ENCODE results near the gene ARHGAP1. TPM values are rescaled to one million over a fixed set of nuclear protein-coding genes. Genes with fewer than 3 reads are reported as not detected.
A peak's percentile ranks its signal among the peaks of the same experiment; 100 is the strongest.

ARHGAP1 gene
- total and polyA plus RNA-seq, 9 of the 15 experiments (the other 6 are each of a cell fraction or from before 2014, with no cell fraction given): 3.6 to 30.4 (median 8.2) TPM

DNA sequence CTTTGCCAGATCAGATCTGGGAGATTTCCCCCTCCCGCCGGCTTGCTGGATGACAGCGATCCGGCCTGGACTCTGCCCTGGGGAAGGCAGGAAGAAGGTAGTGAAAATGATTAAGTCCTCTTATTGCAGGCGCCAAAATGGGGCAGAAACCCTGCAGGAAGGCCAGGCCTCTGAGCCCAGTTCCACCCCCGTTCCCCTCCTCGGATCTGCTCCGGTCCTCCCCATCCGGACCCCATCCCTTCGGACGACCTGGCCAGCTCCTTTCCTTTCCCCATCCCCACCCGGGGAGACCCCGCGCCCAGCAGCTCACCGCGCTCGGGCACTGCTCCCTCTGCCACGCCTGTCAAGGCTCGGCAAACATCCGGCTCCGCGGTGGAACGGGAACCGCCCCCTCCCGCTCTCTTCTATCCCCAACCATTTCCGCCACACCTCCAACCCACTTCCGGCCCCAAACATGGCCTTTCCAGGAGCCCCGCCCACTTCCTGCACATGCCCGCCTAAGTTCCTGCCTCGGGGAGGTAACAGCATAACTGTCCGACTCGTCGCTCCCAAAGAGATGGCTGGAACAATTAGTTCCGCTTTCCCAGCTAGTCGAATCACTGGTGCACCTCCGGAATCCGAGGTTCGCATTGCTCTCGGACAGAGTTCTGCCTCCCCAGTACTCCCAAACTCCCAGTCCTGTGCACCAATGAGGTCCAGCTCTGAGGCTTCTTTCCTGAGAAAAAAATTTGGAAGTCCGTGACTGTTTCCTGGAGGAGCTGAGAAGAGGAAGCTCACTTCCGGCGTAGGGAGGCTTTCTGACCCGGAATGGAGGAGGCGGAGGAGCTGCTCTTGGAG is at the start of gene ARHGAP1, which contains the start of gene ZNF408 (continued):
- TF ChIP-seq, protein P1, sequence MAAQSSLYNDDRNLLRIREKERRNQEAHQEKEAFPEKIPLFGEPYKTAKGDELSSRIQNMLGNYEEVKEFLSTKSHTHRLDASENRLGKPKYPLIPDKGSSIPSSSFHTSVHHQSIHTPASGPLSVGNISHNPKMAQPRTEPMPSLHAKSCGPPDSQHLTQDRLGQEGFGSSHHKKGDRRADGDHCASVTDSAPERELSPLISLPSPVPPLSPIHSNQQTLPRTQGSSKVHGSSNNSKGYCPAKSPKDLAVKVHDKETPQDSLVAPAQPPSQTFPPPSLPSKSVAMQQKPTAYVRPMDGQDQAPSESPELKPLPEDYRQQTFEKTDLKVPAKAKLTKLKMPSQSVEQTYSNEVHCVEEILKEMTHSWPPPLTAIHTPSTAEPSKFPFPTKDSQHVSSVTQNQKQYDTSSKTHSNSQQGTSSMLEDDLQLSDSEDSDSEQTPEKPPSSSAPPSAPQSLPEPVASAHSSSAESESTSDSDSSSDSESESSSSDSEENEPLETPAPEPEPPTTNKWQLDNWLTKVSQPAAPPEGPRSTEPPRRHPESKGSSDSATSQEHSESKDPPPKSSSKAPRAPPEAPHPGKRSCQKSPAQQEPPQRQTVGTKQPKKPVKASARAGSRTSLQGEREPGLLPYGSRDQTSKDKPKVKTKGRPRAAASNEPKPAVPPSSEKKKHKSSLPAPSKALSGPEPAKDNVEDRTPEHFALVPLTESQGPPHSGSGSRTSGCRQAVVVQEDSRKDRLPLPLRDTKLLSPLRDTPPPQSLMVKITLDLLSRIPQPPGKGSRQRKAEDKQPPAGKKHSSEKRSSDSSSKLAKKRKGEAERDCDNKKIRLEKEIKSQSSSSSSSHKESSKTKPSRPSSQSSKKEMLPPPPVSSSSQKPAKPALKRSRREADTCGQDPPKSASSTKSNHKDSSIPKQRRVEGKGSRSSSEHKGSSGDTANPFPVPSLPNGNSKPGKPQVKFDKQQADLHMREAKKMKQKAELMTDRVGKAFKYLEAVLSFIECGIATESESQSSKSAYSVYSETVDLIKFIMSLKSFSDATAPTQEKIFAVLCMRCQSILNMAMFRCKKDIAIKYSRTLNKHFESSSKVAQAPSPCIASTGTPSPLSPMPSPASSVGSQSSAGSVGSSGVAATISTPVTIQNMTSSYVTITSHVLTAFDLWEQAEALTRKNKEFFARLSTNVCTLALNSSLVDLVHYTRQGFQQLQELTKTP (IDR thresholded peaks at IDR 0.05; ENCODE audit: low read depth in 1 of 2, partially characterized antibody in 2 of 2): peak; percentile 6 to 95
- TF ChIP-seq FIP1L1 (IDR thresholded peaks at IDR 0.05; ENCODE audit: low read depth, low read length, poor library complexity, severe bottlenecking) (peak; percentile 73), NFATC3 (IDR thresholded peaks at IDR 0.05) (peak; percentile 96), FOXA1 (IDR thresholded peaks at IDR 0.05; ENCODE audit: borderline replicate concordance) (no peak), TEAD4 (IDR thresholded peaks at IDR 0.05; ENCODE audit: low read length) (peak; percentile 77), TEAD4 (CRISPR knock-in tag; IDR thresholded peaks at IDR 0.05; ENCODE audit: borderline replicate concordance) (no peak), SRSF3 (IDR thresholded peaks at IDR 0.05; ENCODE audit: insufficient read depth, low read length) (no peak), HLTF (IDR thresholded peaks at IDR 0.05) (peak; percentile 78; the same call in 1 of the 2 replicates), SMC3 (conservative IDR thresholded peaks at IDR 0.05; ENCODE audit: insufficient read depth, low read depth, low read length) (no peak), MAFF (IDR thresholded peaks at IDR 0.05; ENCODE audit: low read length) (peak; percentile 28; the same call in 1 of the 2 replicates), RBM39 (optimal IDR thresholded peaks at IDR 0.05; ENCODE audit: low read depth, low read length) (no peak)
- TF ChIP-seq, protein P2, sequence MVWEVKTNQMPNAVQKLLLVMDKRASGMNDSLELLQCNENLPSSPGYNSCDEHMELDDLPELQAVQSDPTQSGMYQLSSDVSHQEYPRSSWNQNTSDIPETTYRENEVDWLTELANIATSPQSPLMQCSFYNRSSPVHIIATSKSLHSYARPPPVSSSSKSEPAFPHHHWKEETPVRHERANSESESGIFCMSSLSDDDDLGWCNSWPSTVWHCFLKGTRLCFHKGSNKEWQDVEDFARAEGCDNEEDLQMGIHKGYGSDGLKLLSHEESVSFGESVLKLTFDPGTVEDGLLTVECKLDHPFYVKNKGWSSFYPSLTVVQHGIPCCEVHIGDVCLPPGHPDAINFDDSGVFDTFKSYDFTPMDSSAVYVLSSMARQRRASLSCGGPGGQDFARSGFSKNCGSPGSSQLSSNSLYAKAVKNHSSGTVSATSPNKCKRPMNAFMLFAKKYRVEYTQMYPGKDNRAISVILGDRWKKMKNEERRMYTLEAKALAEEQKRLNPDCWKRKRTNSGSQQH (CRISPR knock-in tag; IDR thresholded peaks at IDR 0.05): peak; percentile 23; the same call in 1 of the 2 replicates
- TF ChIP-seq, protein P3, sequence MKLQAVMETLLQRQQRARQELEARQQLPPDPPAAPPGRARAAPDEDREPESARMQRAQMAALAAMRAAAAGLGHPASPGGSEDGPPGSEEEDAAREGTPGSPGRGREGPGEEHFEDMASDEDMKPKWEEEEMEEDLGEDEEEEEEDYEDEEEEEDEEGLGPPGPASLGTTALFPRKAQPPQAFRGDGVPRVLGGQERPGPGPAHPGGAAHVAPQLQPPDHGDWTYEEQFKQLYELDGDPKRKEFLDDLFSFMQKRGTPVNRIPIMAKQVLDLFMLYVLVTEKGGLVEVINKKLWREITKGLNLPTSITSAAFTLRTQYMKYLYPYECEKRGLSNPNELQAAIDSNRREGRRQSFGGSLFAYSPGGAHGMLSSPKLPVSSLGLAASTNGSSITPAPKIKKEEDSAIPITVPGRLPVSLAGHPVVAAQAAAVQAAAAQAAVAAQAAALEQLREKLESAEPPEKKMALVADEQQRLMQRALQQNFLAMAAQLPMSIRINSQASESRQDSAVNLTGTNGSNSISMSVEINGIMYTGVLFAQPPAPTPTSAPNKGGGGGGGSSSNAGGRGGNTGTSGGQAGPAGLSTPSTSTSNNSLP (IDR thresholded peaks at IDR 0.05; ENCODE audit: borderline replicate concordance, low read depth, low read length): no peak
- TF ChIP-seq, protein P4, sequence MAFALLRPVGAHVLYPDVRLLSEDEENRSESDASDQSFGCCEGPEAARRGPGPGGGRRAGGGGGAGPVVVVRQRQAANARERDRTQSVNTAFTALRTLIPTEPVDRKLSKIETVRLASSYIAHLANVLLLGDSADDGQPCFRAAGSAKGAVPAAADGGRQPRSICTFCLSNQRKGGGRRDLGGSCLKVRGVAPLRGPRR (CRISPR knock-in tag; IDR thresholded peaks at IDR 0.05): no peak
- TF ChIP-seq, protein P5, sequence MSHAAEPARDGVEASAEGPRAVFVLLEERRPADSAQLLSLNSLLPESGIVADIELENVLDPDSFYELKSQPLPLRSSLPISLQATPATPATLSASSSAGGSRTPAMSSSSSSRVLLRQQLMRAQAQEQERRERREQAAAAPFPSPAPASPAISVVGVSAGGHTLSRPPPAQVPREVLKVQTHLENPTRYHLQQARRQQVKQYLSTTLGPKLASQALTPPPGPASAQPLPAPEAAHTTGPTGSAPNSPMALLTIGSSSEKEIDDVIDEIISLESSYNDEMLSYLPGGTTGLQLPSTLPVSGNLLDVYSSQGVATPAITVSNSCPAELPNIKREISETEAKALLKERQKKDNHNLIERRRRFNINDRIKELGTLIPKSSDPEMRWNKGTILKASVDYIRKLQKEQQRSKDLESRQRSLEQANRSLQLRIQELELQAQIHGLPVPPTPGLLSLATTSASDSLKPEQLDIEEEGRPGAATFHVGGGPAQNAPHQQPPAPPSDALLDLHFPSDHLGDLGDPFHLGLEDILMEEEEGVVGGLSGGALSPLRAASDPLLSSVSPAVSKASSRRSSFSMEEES (CRISPR knock-in tag; IDR thresholded peaks at IDR 0.05): no peak
